ENCODE results near the gene WIZ.

WIZ gene

DNA sequence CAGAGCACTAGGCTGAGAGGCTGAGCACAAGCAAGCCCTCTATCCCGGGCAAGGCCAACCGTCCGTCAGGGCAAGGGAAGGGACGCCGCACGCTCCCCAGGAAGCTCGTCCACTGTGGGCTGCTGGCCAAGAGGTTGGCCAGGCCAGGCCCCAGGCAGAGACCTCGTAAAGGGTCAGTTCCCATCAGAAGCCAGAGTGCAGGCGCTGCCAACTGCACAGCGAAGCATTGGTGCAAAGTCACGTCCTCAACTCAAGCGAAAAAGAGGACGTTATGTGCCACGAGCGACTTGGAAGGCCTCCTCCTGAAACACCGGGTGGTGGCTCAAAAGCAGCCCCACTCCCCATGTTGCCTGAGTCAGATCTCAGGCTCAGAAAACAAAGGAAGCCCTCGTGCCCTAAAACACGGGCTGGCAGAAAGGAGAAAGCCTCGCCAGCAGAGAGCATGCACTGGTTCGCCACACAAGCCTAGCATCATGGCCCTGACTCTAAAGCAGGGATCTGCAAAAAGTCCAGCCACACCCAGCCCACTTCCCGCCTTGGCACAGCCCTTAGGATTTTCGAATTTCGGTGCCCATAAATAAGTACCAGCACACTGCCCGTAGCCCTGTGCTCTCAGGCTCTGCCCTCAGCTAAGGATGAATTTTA lies 74.8 kb downstream of the WIZ start:
- H3K27ac Mint-ChIP-seq = peak overlapping the region; percentile 65
- H3K4me3 Mint-ChIP-seq = no peak overlapping the region

DNA sequence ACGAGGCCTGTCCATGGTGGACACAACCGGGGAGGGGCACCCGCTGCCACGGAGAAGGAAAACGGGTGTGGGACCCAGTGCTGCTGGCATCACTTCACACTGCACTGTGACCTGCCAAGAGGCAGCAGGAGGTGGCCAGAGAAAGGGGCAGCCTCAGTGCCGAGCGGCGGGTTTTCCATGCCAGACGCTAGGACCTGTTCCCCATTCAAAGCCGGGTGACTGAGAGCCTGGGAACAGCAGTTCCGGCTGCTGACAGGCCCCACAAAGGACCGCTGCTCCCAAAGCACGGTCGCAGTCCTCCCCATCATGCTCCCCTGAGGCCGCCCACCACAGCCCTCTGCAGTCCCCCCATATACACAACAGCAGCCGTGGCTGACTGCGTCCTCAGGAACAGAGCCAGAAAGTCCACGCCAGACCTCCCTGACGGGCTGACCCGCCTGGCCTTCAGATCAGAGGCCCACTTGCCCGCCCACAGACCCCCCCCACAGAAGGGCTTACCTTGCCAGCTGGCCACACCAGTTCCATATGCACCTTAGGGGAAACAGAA lies 75.6 kb downstream of the WIZ start:
- no peaks in the 10 kb centered on the region for H3K27me3 Mint-ChIP-seq
- no peak overlapping the region for H3K27ac Mint-ChIP-seq
- H3K4me1 Mint-ChIP-seq (ENCODE audit: low read depth) = peaks cover 31% of the 10 kb centered on the region
- peaks cover 43% of the 10 kb centered on the region for H3K36me3 Mint-ChIP-seq (ENCODE audit: low read depth)
- H3K9me3 Mint-ChIP-seq = no peaks in the 10 kb centered on the region
- no peak overlapping the region for H3K4me3 Mint-ChIP-seq

More for the DNA sequence above, 74.8 kb downstream of the WIZ start:
- H3K36me3 Mint-ChIP-seq (ENCODE audit: low read depth) = peaks cover 37% of the 10 kb centered on the region
- H3K9me3 Mint-ChIP-seq = no peaks in the 10 kb centered on the region
- H3K27me3 Mint-ChIP-seq = no peaks in the 10 kb centered on the region
- peaks cover 34% of the 10 kb centered on the region for H3K4me1 Mint-ChIP-seq (ENCODE audit: low read depth)

DNA sequence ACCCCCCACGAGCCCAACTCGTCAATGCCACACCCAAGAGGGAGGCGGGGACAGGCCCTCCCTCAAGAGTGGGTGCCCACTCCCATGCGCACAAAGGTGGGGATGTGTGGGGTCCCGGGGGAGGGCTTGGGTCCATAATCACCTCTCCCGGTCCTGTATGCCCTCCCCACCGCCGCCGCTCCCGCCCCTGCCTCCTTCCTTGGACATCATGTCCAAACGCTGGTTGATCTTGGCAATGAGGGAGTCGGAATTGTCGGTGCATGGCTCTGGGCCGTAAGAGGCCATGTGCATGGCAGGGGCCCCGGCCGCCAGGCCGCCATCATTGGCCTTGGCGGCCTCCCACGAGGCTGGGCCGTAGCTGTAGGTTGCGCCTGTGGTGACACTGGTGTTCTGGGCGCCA lies 76.1 kb downstream of the WIZ start:
- H3K9me3 Mint-ChIP-seq = no peaks in the 10 kb centered on the region
- no peak overlapping the region for H3K27ac Mint-ChIP-seq
- no peaks in the 10 kb centered on the region for H3K27me3 Mint-ChIP-seq
- H3K4me1 Mint-ChIP-seq (ENCODE audit: low read depth) = peaks cover 31% of the 10 kb centered on the region
- peaks cover 46% of the 10 kb centered on the region for H3K36me3 Mint-ChIP-seq (ENCODE audit: low read depth)
- H3K4me3 Mint-ChIP-seq = no peak overlapping the region

DNA sequence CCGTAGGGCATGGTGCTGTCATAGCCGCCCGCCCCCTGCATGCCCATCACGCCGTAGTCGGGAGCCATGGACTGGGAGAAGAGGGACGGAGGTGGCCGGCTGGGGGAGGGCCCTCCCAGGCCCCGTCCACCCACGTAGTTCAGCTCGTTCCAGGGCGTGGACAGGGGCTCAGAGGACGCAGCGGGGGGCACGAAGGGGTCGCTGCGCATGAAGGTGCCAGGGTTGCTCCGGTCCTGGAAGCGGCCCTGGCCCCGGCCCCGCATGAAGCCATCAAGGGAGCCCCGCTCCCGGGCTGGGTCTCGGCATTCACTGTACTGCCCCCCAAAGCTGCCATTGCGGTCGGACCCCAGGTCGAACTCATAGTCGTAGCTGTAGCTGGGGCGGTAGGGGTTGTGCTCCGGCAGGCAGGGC lies 76.9 kb downstream of the WIZ start:
- no peaks in the 10 kb centered on the region for H3K27me3 Mint-ChIP-seq
- H3K27ac Mint-ChIP-seq = no peak overlapping the region
- no peak overlapping the region for H3K4me3 Mint-ChIP-seq
- H3K4me1 Mint-ChIP-seq (ENCODE audit: low read depth) = peaks cover 25% of the 10 kb centered on the region
- H3K36me3 Mint-ChIP-seq (ENCODE audit: low read depth) = peaks cover 46% of the 10 kb centered on the region
- H3K9me3 Mint-ChIP-seq = no peaks in the 10 kb centered on the region

DNA sequence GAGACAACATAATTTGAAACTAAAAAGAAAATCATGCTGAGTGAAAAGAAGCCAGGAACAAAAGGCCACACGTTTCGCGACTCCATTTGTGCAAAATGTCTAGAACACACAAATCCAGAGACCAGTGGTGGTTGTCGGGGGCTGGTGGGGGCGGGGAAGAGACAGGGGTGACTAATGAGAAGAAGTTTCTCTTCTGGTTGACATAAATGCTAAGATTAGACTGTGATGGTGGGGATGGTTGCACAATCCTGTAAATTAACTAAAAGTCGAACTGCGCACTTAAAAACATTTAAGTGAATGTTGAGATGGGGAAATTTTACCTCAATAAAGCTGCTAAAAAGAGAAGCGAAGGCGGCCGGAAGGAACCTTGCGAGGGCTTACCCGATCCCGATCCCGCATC lies 77.3 kb downstream of the WIZ start:
- Mint-ChIP-seq H3K27me3 (no peaks in the 10 kb centered on the region), H3K9me3 (no peaks in the 10 kb centered on the region), H3K36me3 (ENCODE audit: low read depth) (peaks cover 48% of the 10 kb centered on the region), H3K27ac (no peak overlapping the region), H3K4me1 (ENCODE audit: low read depth) (peaks cover 22% of the 10 kb centered on the region), H3K4me3 (no peak overlapping the region)

DNA sequence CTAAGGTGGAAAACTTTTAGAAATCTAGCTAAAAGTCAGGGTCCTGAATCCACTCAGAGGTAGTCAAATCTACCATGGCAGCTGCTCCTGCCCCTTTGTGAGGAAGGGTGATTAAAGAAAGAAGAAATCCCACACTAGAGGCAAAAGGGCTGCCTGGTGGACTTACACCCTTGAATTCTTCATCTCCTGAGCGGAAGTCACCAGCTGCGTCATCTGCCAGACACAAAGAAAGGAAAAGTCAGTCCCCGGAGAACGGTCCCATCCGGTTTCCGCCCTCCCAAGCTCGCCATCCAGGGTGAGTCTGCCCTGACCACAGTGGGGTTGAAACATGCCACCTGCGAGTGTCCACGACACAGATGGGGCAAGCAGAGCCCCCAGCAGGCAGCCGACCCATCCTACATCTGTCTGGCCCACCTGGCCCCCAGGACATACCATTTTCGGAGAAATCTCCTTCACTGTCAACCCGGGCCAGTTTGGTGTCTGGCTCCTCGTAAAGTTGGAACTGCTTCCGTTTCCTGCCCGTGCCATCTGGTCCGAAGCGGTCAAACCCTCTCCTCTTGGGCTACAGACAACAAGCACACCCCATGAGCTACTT lies 77.9 kb downstream of the WIZ start:
- peaks cover 18% of the 10 kb centered on the region for H3K4me1 Mint-ChIP-seq (ENCODE audit: low read depth)
- H3K27ac Mint-ChIP-seq = no peak overlapping the region
- H3K4me3 Mint-ChIP-seq = no peak overlapping the region
- no peaks in the 10 kb centered on the region for H3K9me3 Mint-ChIP-seq
- peaks cover 49% of the 10 kb centered on the region for H3K36me3 Mint-ChIP-seq (ENCODE audit: low read depth)
- no peaks in the 10 kb centered on the region for H3K27me3 Mint-ChIP-seq

DNA sequence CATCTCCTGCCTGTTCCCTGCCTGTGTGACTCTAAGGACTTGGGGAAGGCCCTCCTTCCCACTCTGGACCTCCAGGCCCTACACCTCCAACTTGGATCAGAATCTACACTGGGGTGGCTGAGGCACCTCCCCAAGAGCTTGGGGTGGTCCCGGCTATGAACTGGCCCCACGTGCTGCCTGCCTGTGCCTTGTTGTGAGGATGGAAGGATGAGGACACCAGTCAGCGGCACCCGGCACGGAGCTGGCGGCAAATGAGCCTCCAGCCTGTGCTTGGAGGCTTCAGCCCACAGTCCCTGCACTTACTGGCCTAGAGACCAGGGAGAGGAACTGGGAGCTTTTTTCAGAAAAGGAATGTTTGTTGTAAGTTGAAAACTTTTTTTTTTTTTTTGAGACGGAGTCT lies 78.6 kb downstream of the WIZ start:
- H3K36me3 Mint-ChIP-seq (ENCODE audit: low read depth) = peaks cover 50% of the 10 kb centered on the region
- H3K27ac Mint-ChIP-seq = no peak overlapping the region
- H3K4me3 Mint-ChIP-seq = no peak overlapping the region
- H3K27me3 Mint-ChIP-seq = no peaks in the 10 kb centered on the region
- H3K9me3 Mint-ChIP-seq = no peaks in the 10 kb centered on the region
- peaks cover 14% of the 10 kb centered on the region for H3K4me1 Mint-ChIP-seq (ENCODE audit: low read depth)
